Measurements from ENCODE around the gene VAV2.

The VAV2 gene

GRCh38 chr9:133773889-133774655, 218.1 kb downstream of the VAV2 start:
- TF ChIP-seq EZH2phosphoT487 (conservative IDR thresholded peaks at IDR 0.05; ENCODE audit: low read length) = no peak
- H3K36me3 ChIP-seq (ENCODE audit: low read length) = no peaks in the 10 kb centered on the region; the same call in 1 of the 2 replicates
- no peak overlapping the region for H2AFZ ChIP-seq (ENCODE audit: low read depth, low read length, severe bottlenecking)
- no peaks in the 10 kb centered on the region for H3F3A ChIP-seq (ENCODE audit: insufficient read depth)
- H3K27me3 ChIP-seq (ENCODE audit: low read length) = no peaks in the 10 kb centered on the region
- no peaks in the 10 kb centered on the region for H4K20me1 ChIP-seq (ENCODE audit: low read depth, low read length)
- no peak overlapping the region for H3K4me2 ChIP-seq (ENCODE audit: low read depth, low read length, poor library complexity, severe bottlenecking)
- H3K79me2 ChIP-seq (ENCODE audit: insufficient read depth, low read length) = no peaks in the 10 kb centered on the region
- no peaks in the 10 kb centered on the region for H3K9me2 ChIP-seq (replicated peaks; ENCODE audit: insufficient read depth, low read length)
- no peak overlapping the region for H3K27ac ChIP-seq (ENCODE audit: low read depth, low read length)
- H3K9ac ChIP-seq (ENCODE audit: low read length) = no peak overlapping the region
- no peak overlapping the region for H3K4me3 ChIP-seq (ENCODE audit: insufficient read depth, low read length, poor library complexity, severe bottlenecking)
- no peaks in the 10 kb centered on the region for H3K9me3 ChIP-seq (ENCODE audit: insufficient read depth, low read length)

GRCh38 chr9:133772581-133772980, 219.5 kb downstream of the VAV2 start:
- Histone ChIP-seq H3K79me2 (ENCODE audit: insufficient read depth, low read length) (no peaks in the 10 kb centered on the region), H3K4me2 (ENCODE audit: low read depth, low read length, poor library complexity, severe bottlenecking) (no peak overlapping the region), H3K9ac (ENCODE audit: low read length) (no peak overlapping the region), H3K27ac (ENCODE audit: low read depth, low read length) (no peak overlapping the region), H3K9me2 (replicated peaks; ENCODE audit: insufficient read depth, low read length) (no peaks in the 10 kb centered on the region), H4K20me1 (ENCODE audit: low read depth, low read length) (no peaks in the 10 kb centered on the region), H3K27me3 (ENCODE audit: low read length) (no peaks in the 10 kb centered on the region), H3K36me3 (ENCODE audit: low read length) (peaks cover 10% of the 10 kb centered on the region; the same call in 1 of the 2 replicates), H3K9me3 (ENCODE audit: insufficient read depth, low read length) (0 out of 2 replicates have a peak, but pooled peaks cover under 1% of the 10 kb centered on the region), H2AFZ (ENCODE audit: low read depth, low read length, severe bottlenecking) (no peak overlapping the region), H3K4me3 (ENCODE audit: insufficient read depth, low read length, poor library complexity, severe bottlenecking) (no peak overlapping the region), H3F3A (ENCODE audit: insufficient read depth) (no peaks in the 10 kb centered on the region)
- TF ChIP-seq CTCF (IDR thresholded peaks at IDR 0.05; ENCODE audit: insufficient read depth, low read length, poor library complexity, severe bottlenecking) = no peak
- TF ChIP-seq EZH2phosphoT487 (conservative IDR thresholded peaks at IDR 0.05; ENCODE audit: low read length) = no peak

GRCh38 chr9:133771486-133772482, 220.3 kb downstream of the VAV2 start:
- Histone ChIP-seq H3K4me2 (ENCODE audit: low read depth, low read length, poor library complexity, severe bottlenecking) (no peak overlapping the region), H4K20me1 (ENCODE audit: low read depth, low read length) (no peaks in the 10 kb centered on the region), H3K4me3 (ENCODE audit: insufficient read depth, low read length, poor library complexity, severe bottlenecking) (no peak overlapping the region), H3K9me2 (replicated peaks; ENCODE audit: insufficient read depth, low read length) (no peaks in the 10 kb centered on the region), H3K9ac (ENCODE audit: low read length) (no peak overlapping the region), H3K79me2 (ENCODE audit: insufficient read depth, low read length) (no peaks in the 10 kb centered on the region), H3K36me3 (ENCODE audit: low read length) (peaks cover 18% of the 10 kb centered on the region; the same call in 1 of the 2 replicates), H3K27ac (ENCODE audit: low read depth, low read length) (no peak overlapping the region), H3K27me3 (ENCODE audit: low read length) (no peaks in the 10 kb centered on the region), H3F3A (ENCODE audit: insufficient read depth) (no peaks in the 10 kb centered on the region), H3K9me3 (ENCODE audit: insufficient read depth, low read length) (peaks cover 4% of the 10 kb centered on the region; the same call in 1 of the 2 replicates), H2AFZ (ENCODE audit: low read depth, low read length, severe bottlenecking) (no peak overlapping the region)
- TF ChIP-seq CTCF (IDR thresholded peaks at IDR 0.05; ENCODE audit: insufficient read depth, low read length, poor library complexity, severe bottlenecking) (no peak), EZH2phosphoT487 (conservative IDR thresholded peaks at IDR 0.05; ENCODE audit: low read length) (no peak)
